Measurements from ENCODE around the gene GRWD1. TPM values are rescaled to one million over a fixed set of nuclear protein-coding genes. Genes with fewer than 3 reads are reported as not detected.

GRWD1 gene
- total and polyA plus RNA-seq, 2 of the 4 experiments (the other 2 are of a cell fraction): 22.0 to 22.5 TPM

DNA sequence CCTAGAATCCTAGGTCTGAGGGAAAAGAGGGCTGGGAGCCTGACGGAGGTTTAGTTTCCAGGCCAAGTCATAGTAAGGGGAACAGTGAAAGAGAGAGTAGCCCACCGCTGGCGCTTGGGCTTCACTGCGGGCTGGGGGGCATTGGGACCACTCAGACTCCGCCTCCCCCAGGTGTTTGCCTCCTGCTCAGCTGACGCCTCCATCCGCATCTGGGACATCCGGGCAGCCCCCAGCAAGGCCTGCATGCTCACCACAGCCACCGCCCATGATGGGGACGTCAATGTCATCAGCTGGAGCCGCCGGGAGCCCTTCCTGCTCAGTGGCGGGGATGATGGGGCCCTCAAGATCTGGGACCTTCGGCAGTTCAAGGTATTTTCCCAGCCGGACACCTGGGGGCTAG is 5.1 kb downstream of the GRWD1 start:
- H4K5ac ChIP-seq (ENCODE audit: low read depth, low read length): no peak overlapping the region
- H2BK20ac ChIP-seq (ENCODE audit: low read depth, low read length): no peak overlapping the region
- H3K18ac ChIP-seq (ENCODE audit: low read depth, low read length): no peak overlapping the region
- H3K9me3 ChIP-seq (ENCODE audit: control insufficient read depth, insufficient read depth, low read length): no peaks in the 10 kb centered on the region
- H3K14ac ChIP-seq (replicated peaks; ENCODE audit: low read depth, low read length): no peak overlapping the region
- H4K8ac ChIP-seq (ENCODE audit: low read depth in 2 of 2, low read length in 2 of 2): no peak overlapping the region
- H4K91ac ChIP-seq (ENCODE audit: insufficient read depth, low read depth, low read length): no peak overlapping the region
- no peak overlapping the region for H3K23ac ChIP-seq (ENCODE audit: low read depth, low read length)
- H3K27me3 ChIP-seq (ENCODE audit: control insufficient read depth, insufficient read depth, low read length): no peaks in the 10 kb centered on the region
- WGBS, 2 experiments (ENCODE audit: extremely low coverage in 2 of 2, insufficient read length in 1 of 2): 96% methylated on average over 9 of the region's 15 CpGs; no CpG with 5 or more reads in 1 of the 2 experiments
- H3K79me1 ChIP-seq (ENCODE audit: low read depth in 1 of 2, low read length in 2 of 2): peaks cover 14 to 33% of the 10 kb centered on the region in 2 experiments
- TF ChIP-seq FOS (IDR thresholded peaks at IDR 0.05; ENCODE audit: low read depth, low read length) (no peak), RAD21 (IDR thresholded peaks at IDR 0.05; ENCODE audit: low read length) (no peak), CHD1 (IDR thresholded peaks at IDR 0.05; ENCODE audit: low read depth, low read length) (no peak), MAFK (IDR thresholded peaks at IDR 0.05; ENCODE audit: low read depth, low read length) (no peak), MXI1 (IDR thresholded peaks at IDR 0.05; ENCODE audit: borderline replicate concordance, low read depth, low read length) (no peak), POLR2A (IDR thresholded peaks at IDR 0.05; ENCODE audit: low read depth, low read length) (no peak), RCOR1 (IDR thresholded peaks at IDR 0.05; ENCODE audit: insufficient replicate concordance, low read length) (no peak), SMC3 (IDR thresholded peaks at IDR 0.05; ENCODE audit: low read depth, low read length) (no peak), CEBPB (IDR thresholded peaks at IDR 0.05; ENCODE audit: low read depth, low read length) (no peak), NFE2L2 (IDR thresholded peaks at IDR 0.05; ENCODE audit: low read depth, low read length) (no peak), CTCF (conservative IDR thresholded peaks at IDR 0.05; ENCODE audit: low read depth, low read length) (no peak), MAZ (IDR thresholded peaks at IDR 0.05; ENCODE audit: borderline replicate concordance, low read depth, low read length) (no peak), RFX5 (IDR thresholded peaks at IDR 0.05; ENCODE audit: low read depth, low read length) (no peak), BHLHE40 (IDR thresholded peaks at IDR 0.05; ENCODE audit: low read depth, low read length) (no peak), ELK1 (IDR thresholded peaks at IDR 0.05; ENCODE audit: borderline replicate concordance, low read depth, low read length) (no peak)
- TF ChIP-seq, protein P1, sequence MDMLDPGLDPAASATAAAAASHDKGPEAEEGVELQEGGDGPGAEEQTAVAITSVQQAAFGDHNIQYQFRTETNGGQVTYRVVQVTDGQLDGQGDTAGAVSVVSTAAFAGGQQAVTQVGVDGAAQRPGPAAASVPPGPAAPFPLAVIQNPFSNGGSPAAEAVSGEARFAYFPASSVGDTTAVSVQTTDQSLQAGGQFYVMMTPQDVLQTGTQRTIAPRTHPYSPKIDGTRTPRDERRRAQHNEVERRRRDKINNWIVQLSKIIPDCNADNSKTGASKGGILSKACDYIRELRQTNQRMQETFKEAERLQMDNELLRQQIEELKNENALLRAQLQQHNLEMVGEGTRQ (IDR thresholded peaks at IDR 0.05; ENCODE audit: low read depth, low read length): no peak
- H3K36me3 ChIP-seq (ENCODE audit: control insufficient read depth, insufficient read depth, low read length): peaks cover 49% of the 10 kb centered on the region
- H2BK120ac ChIP-seq (ENCODE audit: low read depth, low read length): no peak overlapping the region
- no peak overlapping the region for H2AK5ac ChIP-seq (ENCODE audit: low read depth, low read length)
- no peak overlapping the region for H2AFZ ChIP-seq (replicated peaks; ENCODE audit: low read length, poor library complexity)
- no peak for ATAC-seq (ENCODE audit: low read depth)
- H3K9me1 ChIP-seq (ENCODE audit: insufficient read depth, low read length): no peaks in the 10 kb centered on the region
- no peak overlapping the region for H2BK5ac ChIP-seq (ENCODE audit: low read depth, low read length, poor library complexity, severe bottlenecking)
- POLR2A ChIA-PET (ENCODE audit: unreplicated experiment): no interaction called here
- in situ Hi-C loops (cut with MboI; ENCODE audit: low sequenced_read_pairs): no loop called here
- no TSS peak for BruUV-seq (replicated peaks)
- DNase-seq: no peak
- no peak overlapping the region for H3K27ac ChIP-seq (ENCODE audit: insufficient read depth, low read length)
- H2AK9ac ChIP-seq (replicated peaks; ENCODE audit: low read depth, low read length, poor library complexity): no peak overlapping the region
- no peak overlapping the region for H3K4me3 ChIP-seq (ENCODE audit: insufficient read depth, low read depth, low read length)
- dilution Hi-C loops (cut with HindIII; ENCODE audit: low sequenced_read_pairs, unreplicated experiment): no loop called here
- H3K4ac ChIP-seq (ENCODE audit: low read depth, low read length): no peak overlapping the region
- peaks cover 4% of the 10 kb centered on the region for H3K4me1 ChIP-seq (ENCODE audit: control insufficient read depth, insufficient read depth, low read length)
- H2BK15ac ChIP-seq (ENCODE audit: low read depth, low read length): no peak overlapping the region
- peaks cover 8% of the 10 kb centered on the region for H4K20me1 ChIP-seq (ENCODE audit: insufficient read depth, low read length)
- H3K56ac ChIP-seq (ENCODE audit: extremely low read depth, insufficient read depth, low read length): no peak overlapping the region
- no peak overlapping the region for H3K4me2 ChIP-seq (ENCODE audit: low read depth, low read length)
- H3K9ac ChIP-seq (ENCODE audit: low read depth, low read length): no peak overlapping the region
- intact Hi-C loops (cut with micrococcal nuclease): no loop called here
- CTCF ChIA-PET: no interaction called here
